ENCODE results near the gene GYS1. TPM values are rescaled to one million over a fixed set of nuclear protein-coding genes. Genes with fewer than 3 reads are reported as not detected.

The GYS1 gene
- total and polyA plus RNA-seq, 2 of the 8 experiments (the other 6 are each of a cell fraction or from before 2014, with no cell fraction given) = 30.0 to 38.7 TPM

GRCh38 chr19:48935864-48936263 is 57.2 kb downstream of the GYS1 start (continued):
- TF ChIP-seq GABPA (IDR thresholded peaks at IDR 0.05; ENCODE audit: borderline replicate concordance, insufficient read depth, low read length) = no peak
- TF ChIP-seq SUZ12 (IDR thresholded peaks at IDR 0.05; ENCODE audit: low read length) = no peak
- no peak for TF ChIP-seq JUND (IDR thresholded peaks at IDR 0.05; ENCODE audit: low read length)
- TF ChIP-seq TCF12 (IDR thresholded peaks at IDR 0.05; ENCODE audit: low read depth, low read length) = no peak
- TF ChIP-seq TAF7 (optimal IDR thresholded peaks at IDR 0.05; ENCODE audit: borderline replicate concordance, low read depth, low read length) = no peak
- TF ChIP-seq TAF1 (IDR thresholded peaks at IDR 0.05; ENCODE audit: low read depth, low read length) = no peak
- TF ChIP-seq EZH2 (IDR thresholded peaks at IDR 0.05; ENCODE audit: low read depth, low read length, severe bottlenecking) = no peak
- no peak for TF ChIP-seq KDM5A (IDR thresholded peaks at IDR 0.05; ENCODE audit: low read length)

Measured in H1 (cell line).